HG02623 (cell line): ENCODE results near the gene NDFIP2.
"Not testable (repeated sequence)": the region's sequence is repeated elsewhere in the genome, so short reads cannot be mapped to it uniquely, and the experiment has no call there.

ENCODE experiments used
- ATAC-seq: cut with Tn5 transposase; IDR thresholded peaks from one replicate; pipeline ENCODE4 v1.9.1; 2021; ENCODE audit warnings: moderate library complexity; ENCODE audit not compliant: unreplicated experiment

Gene NDFIP2

GRCh38 chr13:79531542-79532254 lies 50.7 kb downstream of the NDFIP2 start:
- ATAC-seq: no peak

DNA sequence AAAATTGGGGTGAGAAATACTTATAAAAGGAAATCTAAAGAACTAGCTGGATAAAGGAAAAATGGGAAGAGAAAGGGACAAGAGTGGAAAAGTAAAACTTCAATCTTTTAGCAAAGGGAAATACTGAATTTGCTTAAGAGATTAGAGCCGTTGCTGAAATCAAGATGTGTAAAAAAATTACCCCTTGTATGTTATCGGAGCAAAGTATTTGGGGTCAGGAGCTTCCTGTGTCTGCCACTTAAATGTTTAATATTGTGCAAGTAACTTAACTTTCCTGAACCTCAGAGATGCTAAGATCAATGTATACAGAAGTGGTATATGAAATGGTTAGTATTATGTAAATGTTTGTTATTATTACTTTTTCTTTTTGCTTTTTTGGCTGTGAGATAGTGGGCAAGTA lies 51.6 kb downstream of the NDFIP2 start:
- ATAC-seq: no peak

DNA sequence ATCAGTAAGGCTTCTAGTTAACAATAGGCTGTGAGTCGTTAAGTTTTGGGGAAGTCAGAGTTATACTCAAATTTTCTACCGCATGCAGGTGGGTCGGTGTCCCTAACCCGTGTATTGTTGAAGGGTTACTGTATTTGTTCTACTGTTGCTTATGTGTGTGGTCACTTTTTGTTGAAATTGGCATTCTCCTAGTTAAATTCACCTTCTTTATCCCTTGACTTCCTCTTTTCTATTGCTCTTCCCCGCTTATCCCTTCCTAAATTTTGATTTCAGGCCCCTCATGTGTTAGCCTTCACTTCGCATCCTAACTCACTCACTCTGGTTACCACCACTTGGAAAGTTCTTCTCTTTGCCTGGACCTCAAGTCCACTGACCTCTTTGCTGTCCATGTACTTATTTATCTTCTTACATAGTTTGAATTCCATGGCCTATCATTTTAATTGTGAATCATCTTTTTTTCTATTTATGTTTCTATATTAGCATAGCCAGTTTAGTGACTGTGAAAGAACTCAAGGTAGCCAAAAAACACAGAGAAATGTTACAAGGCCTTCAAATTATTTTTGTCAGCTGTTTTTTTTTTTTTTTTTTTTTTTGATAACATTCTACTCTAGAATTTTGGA lies 52.9 kb downstream of the NDFIP2 start:
- ATAC-seq: no peak

GRCh38 chr13:79534596-79534995 lies 53.6 kb downstream of the NDFIP2 start:
- no peak for ATAC-seq

- ATAC-seq: no peak
Observed at GRCh38 chr13:79538757-79539156, 57.8 kb downstream of the NDFIP2 start.

GRCh38 chr13:79540504-79540903 lies 59.5 kb downstream of the NDFIP2 start:
- ATAC-seq: no peak

GRCh38 chr13:79541426-79542049 lies 60.6 kb downstream of the NDFIP2 start:
- no peak for ATAC-seq

- no peak for ATAC-seq
Observed at GRCh38 chr13:79543883-79544282, 62.9 kb downstream of the NDFIP2 start.

DNA sequence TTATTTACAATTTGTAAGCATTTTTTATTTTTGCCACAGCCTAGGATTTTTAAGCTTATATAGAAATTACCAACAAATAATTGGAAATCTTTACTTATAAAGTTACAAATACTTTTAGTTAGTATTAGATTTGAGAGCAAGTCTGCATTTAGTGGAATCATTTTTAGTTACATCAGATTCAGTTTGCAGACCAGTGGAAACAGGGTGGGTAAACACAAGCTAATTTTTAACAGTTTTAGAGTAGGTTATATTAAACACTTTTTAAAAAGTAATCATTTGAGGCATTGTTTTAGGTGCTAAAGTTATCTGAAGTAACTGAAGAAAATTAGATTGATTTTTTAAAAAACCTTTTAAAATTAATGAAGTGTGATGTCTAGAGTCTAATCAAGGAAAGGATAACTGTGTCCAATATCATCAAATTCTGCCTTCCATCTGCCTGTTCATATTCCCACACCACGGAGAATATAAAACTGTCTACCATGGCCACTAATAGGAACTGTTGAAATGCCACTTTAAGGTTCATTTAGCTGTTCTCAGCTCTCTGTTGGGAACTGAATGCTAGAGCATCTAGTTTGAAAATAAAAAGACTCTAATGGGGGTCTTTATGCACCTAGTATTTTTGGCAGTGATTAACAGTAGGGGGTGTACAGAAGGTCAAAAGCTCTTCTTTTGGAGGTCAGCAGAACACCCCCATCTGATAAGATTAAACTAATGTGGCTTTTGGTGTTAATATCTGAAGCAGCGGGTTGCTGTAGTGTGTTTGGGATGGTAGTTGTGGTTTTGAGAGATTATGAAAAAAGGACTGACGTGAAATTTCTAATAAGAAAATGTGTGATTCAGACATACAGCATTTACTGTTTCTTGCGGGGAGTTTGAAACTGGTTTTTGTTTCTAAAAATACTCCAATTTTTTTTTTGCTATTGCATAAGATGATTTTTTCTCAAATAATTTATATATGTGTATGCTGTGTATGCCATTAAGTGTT lies 66.5 kb downstream of the NDFIP2 start:
- ATAC-seq: no peak

- ATAC-seq: no peak
Observed at GRCh38 chr13:79548902-79549301, 67.9 kb downstream of the NDFIP2 start.

DNA sequence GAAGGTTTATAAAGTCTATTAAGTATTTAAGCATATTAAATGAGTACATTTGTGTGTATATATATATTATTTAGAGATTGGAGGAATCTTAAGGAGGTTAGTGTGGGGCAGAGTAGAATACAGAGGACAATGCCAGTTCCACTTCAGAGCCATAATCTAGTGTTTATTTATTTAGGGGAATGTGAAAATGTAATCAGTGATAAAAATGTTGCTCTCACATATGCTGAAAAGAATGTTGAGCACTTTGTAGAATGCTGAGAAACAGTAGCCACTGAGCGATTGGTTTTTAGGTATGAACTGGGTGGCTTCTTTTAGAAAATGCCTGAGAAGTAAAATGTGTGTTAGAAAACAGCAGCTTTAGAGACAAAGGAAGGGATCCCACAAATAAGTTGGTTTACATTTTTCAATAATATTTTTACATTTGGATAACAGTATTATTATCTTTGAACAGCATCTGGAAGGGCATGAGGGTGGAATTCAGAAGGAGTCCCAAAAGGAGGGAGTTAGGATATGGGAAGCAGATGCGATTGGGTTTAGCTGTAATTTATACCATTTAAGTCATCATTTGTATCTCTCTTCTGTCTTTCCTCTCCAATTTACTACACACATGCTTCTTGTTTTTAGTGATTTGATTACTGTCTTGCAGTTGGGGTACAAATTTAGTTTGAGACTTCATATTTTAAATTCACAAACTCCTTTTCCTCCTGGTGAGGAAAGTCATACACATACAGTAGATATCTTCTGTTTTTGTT lies 68.6 kb downstream of the NDFIP2 start:
- ATAC-seq: no peak

DNA sequence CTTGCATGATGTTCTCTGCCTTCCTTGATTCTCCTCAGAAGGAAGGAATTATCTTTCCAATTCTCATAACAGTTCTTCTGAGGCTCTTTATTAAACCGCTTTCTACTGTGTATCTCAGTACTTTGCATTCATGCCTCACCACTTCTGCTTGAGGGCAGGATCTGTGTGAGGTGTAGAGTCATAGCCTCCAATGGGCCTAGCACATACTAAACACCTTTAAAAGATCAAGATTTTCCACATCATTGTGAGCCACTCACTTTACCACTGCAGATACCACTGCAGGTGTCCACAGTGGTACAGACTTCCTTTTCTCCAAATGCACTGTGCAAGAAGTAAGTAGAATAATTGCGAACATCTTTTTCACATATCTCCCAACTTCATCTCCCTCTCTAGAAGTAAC lies 76.7 kb downstream of the NDFIP2 start:
- no peak for ATAC-seq

DNA sequence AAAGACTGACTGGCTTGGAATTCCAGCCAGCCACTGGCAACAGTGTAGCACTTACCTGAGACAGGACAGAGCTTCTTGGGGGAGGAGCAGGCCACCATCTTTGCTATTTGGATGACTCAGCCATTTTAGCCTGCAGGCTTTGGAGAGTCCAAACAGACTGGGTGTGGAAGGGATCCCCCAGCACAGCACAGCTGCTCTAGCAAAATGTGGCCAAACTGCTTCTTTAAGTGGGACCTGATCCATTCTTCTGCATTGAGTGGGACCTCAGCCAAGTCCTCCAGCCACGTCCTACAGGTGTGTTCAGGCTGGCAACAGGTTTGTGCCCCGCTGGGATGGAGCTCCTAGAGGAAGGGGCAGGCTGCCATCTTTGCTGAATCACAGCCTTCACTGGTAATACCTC lies 80.0 kb downstream of the NDFIP2 start:
- no peak for ATAC-seq

- no peak for ATAC-seq
Observed at GRCh38 chr13:79562557-79562956, 81.6 kb downstream of the NDFIP2 start.

GRCh38 chr13:79566118-79566517 lies 85.2 kb downstream of the NDFIP2 start:
- ATAC-seq: no peak

DNA sequence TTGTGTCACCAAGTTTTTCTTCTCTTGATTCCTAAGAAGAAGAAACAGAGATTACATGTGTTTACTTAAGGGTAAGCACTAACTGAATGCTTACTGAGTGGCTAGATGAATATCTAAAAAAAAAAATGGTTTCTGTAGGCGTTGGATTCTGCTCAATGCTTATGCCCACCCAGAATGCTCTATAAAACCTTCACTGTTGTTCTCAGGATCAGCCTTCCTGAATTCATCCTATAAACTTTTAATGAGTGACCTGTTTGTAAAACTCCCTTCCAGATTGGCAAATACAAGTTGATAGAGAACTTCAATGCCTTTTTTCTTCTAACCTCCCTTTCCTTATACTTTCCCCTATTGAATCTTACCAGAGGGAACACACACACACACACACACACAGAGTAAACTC lies 90.2 kb downstream of the NDFIP2 start:
- no peak for ATAC-seq

DNA sequence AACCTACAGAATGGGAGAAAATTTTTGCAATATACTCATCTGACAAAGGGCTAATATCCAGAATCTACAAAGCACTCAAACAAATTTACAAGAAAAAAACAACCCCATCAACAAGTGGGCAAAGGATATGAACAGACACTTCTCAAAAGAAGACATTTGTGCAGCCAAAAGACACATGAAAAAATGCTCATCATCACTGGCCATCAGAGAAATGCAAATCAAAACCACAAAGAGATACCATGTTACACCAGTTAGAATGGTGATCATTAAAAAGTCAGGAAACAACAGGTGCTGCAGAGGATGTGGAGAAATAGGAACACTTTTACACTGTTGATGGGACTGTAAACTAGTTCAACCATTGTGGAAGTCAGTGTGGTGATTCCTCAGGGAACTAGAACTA lies 92.9 kb downstream of the NDFIP2 start:
- not testable (repeated sequence) for ATAC-seq

- ATAC-seq: no peak
Observed at GRCh38 chr13:79581870-79582315, 100.9 kb downstream of the NDFIP2 start.

- no peak for ATAC-seq
Observed at GRCh38 chr13:79582896-79583295, 101.9 kb downstream of the NDFIP2 start.

DNA sequence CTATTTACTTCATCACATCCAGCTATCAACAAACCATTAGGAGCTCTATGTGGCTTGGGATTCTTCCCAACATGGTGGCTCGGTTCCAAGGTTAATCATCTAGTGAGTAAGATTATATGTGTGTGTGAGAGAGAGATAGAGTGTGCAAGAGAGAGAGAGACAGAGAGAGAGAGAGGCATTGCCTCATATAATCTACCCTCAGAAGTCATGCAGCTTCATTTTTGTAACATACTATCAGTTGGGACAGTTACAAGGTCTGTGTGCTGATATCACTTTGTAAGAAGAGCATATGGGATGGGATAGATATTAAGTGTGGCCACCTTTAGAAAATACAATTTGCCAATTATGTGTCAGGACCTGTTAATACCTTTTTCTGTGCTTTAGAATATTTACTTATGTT lies 104.1 kb downstream of the NDFIP2 start:
- no peak for ATAC-seq
